ENCODE data around the gene PLCL2.

PLCL2 gene

GRCh38 chr3:17130956-17131355 is 246.2 kb downstream of the PLCL2 start:
- no peak for DNase-seq

DNA sequence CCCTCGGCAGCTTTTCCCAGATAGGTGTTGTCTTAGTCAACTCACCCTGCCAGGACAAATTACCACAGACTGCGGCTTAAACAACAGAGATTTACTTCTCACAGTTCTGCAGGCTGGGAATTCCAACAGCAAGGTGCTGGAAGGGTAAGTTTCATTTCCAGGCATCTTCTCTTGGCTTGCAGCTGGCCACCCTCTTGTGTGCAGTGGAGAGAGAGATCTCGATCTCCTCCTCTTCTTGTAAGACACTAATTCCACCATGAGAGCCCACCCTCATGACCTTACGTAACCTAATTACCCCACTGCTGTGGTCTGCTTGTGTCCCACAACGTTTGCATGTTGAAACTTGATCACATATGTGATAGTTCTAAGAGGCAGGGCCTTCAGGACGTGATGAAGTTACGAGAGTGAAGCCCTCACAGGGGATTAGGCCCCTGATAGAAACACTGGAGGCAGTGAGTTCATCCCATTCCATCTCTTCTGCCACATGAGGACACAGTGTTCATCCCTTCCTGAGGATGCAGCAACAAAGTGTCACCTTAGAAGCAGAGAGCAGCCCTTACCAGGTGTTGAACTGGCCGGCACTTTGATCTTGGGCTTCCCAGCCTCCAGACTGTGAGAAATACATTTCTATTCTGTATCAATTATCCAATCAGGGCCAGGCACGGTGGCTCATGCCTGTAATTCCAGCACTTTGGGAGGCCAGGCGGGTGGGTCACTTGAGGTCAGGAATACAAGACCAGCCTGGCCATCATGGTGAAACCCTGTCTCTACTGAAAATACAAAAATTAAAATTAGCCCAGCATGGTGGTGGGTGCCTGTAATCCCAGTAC is 247.7 kb downstream of the PLCL2 start:
- no peak for DNase-seq

DNA sequence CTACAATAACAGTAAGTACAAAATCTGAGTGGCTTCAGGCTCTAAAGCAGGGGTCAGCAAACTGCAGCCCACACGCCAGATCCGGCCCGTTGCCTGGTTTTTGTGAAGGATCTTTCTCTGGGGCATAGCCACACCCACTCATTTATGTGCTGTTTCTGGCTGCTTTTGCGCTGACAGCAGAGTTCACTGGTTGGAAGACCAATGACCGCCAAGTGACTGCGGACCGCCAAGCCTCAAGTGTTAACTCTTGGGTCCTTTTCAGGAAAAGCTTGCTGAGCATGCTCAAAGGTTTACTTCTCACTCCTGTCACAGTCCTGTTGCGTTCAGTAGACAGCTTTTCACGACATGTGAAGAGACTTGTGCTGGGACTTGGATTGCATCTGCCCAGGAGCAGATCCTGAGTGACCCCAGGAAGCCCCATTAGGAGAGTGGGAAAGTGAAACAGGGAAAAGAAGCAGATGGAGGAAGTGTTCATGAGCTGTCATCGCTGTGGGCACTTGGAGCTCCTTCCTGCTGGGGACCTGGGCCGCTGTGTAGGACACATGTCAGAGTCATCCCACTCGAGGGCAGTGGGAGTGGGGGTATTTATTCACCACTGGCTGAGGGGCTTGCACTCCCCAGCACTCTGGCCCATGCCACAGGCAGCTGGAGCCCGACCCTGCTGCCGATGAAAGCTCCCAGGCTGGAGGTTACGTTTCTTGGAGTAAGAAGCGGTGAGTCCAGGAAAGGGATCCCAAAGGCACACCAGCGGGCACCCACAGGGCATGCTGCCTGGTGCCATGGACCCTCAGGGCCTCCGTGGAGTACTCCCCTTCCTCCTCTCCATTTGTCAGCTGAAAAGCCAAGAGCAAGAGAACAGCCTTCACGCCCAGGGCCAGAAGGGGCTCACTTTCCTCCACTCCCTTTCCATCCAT is 249.1 kb downstream of the PLCL2 start:
- DNase-seq, result no peak

- no peak for DNase-seq
Measured at GRCh38 chr3:17135696-17136095, 250.9 kb downstream of the PLCL2 start.

GRCh38 chr3:17136136-17136721 is 251.5 kb downstream of the PLCL2 start:
- DNase-seq, result no peak

GRCh38 chr3:17137321-17137826 is 252.6 kb downstream of the PLCL2 start:
- no peak for DNase-seq

- no peak for DNase-seq
Measured at GRCh38 chr3:17138246-17139039, 253.7 kb downstream of the PLCL2 start.
